Mesendoderm (in vitro differentiated cells): ENCODE data around the gene DGCR2.

ENCODE experiments used
- DNase-seq: peaks from one replicate; pipeline ENCODE4 v3.0.0; 2013
- H2AK5ac ChIP-seq: 2 replicates; pipeline ENCODE4 v1.6.1; 2013; ENCODE audit warnings: low read length, inconsistent platforms
- H2BK120ac ChIP-seq: 2 replicates; pipeline ENCODE4 v1.6.1; 2013; ENCODE audit warnings: low read depth, mild to moderate bottlenecking, low read length, moderate library complexity, mixed read lengths
- H2BK15ac ChIP-seq: replicated peaks from 2 replicates; pipeline ENCODE4 v1.6.1; 2013; ENCODE audit warnings: low read depth, mild to moderate bottlenecking, moderate library complexity
- H2BK5ac ChIP-seq: 2 replicates; pipeline ENCODE4 v1.6.1; 2013; ENCODE audit warnings: low read length, inconsistent platforms
- H3K18ac ChIP-seq: 2 replicates; pipeline ENCODE4 v1.6.1; 2013; ENCODE audit warnings: mild to moderate bottlenecking, low read length, mixed read lengths
- H3K23ac ChIP-seq: one replicate; pipeline ENCODE4 v1.6.1; 2013; ENCODE audit warnings: low read length
- H3K27ac ChIP-seq: 2 replicates; pipeline ENCODE4 v1.5.1; 2013; ENCODE audit warnings: low read depth, mild to moderate bottlenecking, inconsistent platforms, low read length, moderate library complexity
- H3K27me3 ChIP-seq: 2 replicates; pipeline ENCODE4 v1.6.1; 2013; ENCODE audit warnings: low read length, control low read depth, mild to moderate bottlenecking, inconsistent platforms; ENCODE audit not compliant: insufficient read depth, poor library complexity
- H3K36me3 ChIP-seq: 2 replicates; pipeline ENCODE4 v1.6.1; 2013; ENCODE audit warnings: low read length, inconsistent platforms; ENCODE audit not compliant: control insufficient read depth, insufficient read depth
- H3K4ac ChIP-seq: one replicate; pipeline ENCODE4 v1.6.1; 2013; ENCODE audit warnings: low read depth, mild to moderate bottlenecking, low read length, moderate library complexity
- H3K4me1 ChIP-seq: 2 replicates; pipeline ENCODE4 v1.6.1; 2013; ENCODE audit warnings: low read depth, low read length, inconsistent platforms; ENCODE audit not compliant: control insufficient read depth
- H3K4me2 ChIP-seq: 2 replicates; pipeline ENCODE4 v1.6.1; 2013; ENCODE audit warnings: low read length
- H3K4me3 ChIP-seq: 2 replicates; pipeline ENCODE4 v1.5.1; 2013; ENCODE audit warnings: mild to moderate bottlenecking, low read length
- H3K56ac ChIP-seq: one replicate; pipeline ENCODE4 v1.6.1; 2013; ENCODE audit warnings: low read length
- H3K79me1 ChIP-seq: 2 replicates; pipeline ENCODE4 v1.6.1; 2013; ENCODE audit warnings: low read length, inconsistent platforms
- H3K79me2 ChIP-seq: 2 replicates; pipeline ENCODE4 v1.6.1; 2013; ENCODE audit warnings: mild to moderate bottlenecking, low read length; ENCODE audit not compliant: control insufficient read depth, insufficient read depth
- H3K9ac ChIP-seq: 2 replicates; pipeline ENCODE4 v1.6.1; 2013; ENCODE audit warnings: low read length, inconsistent platforms
- H4K5ac ChIP-seq: one replicate; pipeline ENCODE4 v1.6.1; 2013; ENCODE audit warnings: low read length
- H4K8ac ChIP-seq: one replicate; pipeline ENCODE4 v1.6.1; 2013; ENCODE audit warnings: low read depth, mild to moderate bottlenecking, control low read depth, low read length, moderate library complexity
- WGBS: extraction: QIAGEN DNeasy Blood & Tissue Kit; methylation state at CpG from one replicate; pipeline ENCODE4 v1.1.7; 2013; ENCODE audit warnings: low lambda C conversion rate, missing lambda C conversion rate; ENCODE audit not compliant: insufficient coverage; ENCODE audit errors: extremely low coverage; 5-methylcytosine and 5-hydroxymethylcytosine counted together

The DGCR2 gene

GRCh38 chr22:19047993-19048392 lies 74.2 kb downstream of the DGCR2 start:
- no peak overlapping the region for H2BK120ac ChIP-seq
- no peak overlapping the region for H3K4ac ChIP-seq
- no peak overlapping the region for H3K56ac ChIP-seq
- DNase-seq: no peak
- no peak overlapping the region for H2BK5ac ChIP-seq
- H3K23ac ChIP-seq: no peak overlapping the region
- no CpG with 5 or more reads among the region's 11 CpGs for WGBS
- no peak overlapping the region for H2AK5ac ChIP-seq
- H4K5ac ChIP-seq: no peak overlapping the region
- H3K4me1 ChIP-seq: no peaks in the 10 kb centered on the region
- H3K4me2 ChIP-seq: no peak overlapping the region
- no peak overlapping the region for H3K4me3 ChIP-seq
- H3K79me2 ChIP-seq: no peaks in the 10 kb centered on the region
- peaks cover 2% of the 10 kb centered on the region for H3K79me1 ChIP-seq
- H3K27me3 ChIP-seq: no peaks in the 10 kb centered on the region
- H3K18ac ChIP-seq: no peak overlapping the region
- H2BK15ac ChIP-seq: no peak overlapping the region
- H3K9ac ChIP-seq: no peak overlapping the region
- no peak overlapping the region for H3K27ac ChIP-seq
- H3K36me3 ChIP-seq: peaks cover 15% of the 10 kb centered on the region
- no peak overlapping the region for H4K8ac ChIP-seq

- Histone ChIP-seq H3K27me3 (no peaks in the 10 kb centered on the region), H3K23ac (no peak overlapping the region), H2AK5ac (no peak overlapping the region), H4K5ac (no peak overlapping the region), H3K4me1 (no peaks in the 10 kb centered on the region), H3K9ac (no peak overlapping the region), H3K4ac (no peak overlapping the region), H3K56ac (no peak overlapping the region), H3K18ac (no peak overlapping the region), H3K79me1 (peaks cover 2% of the 10 kb centered on the region), H3K79me2 (no peaks in the 10 kb centered on the region), H2BK5ac (no peak overlapping the region), H3K27ac (no peak overlapping the region), H3K4me3 (no peak overlapping the region), H3K36me3 (peaks cover 17% of the 10 kb centered on the region), H3K4me2 (no peak overlapping the region), H2BK120ac (no peak overlapping the region), H2BK15ac (no peak overlapping the region), H4K8ac (no peak overlapping the region)
- no CpG with 5 or more reads among the region's 5 CpGs for WGBS
- no peak for DNase-seq
Measured at GRCh38 chr22:19046719-19047609, 75.2 kb downstream of the DGCR2 start.

GRCh38 chr22:19046287-19046686 lies 75.9 kb downstream of the DGCR2 start:
- no peaks in the 10 kb centered on the region for H3K4me1 ChIP-seq
- H3K9ac ChIP-seq: no peak overlapping the region
- H2BK5ac ChIP-seq: no peak overlapping the region
- H3K79me1 ChIP-seq: peaks cover 2% of the 10 kb centered on the region
- H3K27me3 ChIP-seq: no peaks in the 10 kb centered on the region
- no peak overlapping the region for H2AK5ac ChIP-seq
- no peak overlapping the region for H3K4ac ChIP-seq
- no peak overlapping the region for H3K27ac ChIP-seq
- H3K56ac ChIP-seq: no peak overlapping the region
- no peak overlapping the region for H4K5ac ChIP-seq
- no peak for DNase-seq
- H4K8ac ChIP-seq: no peak overlapping the region
- H3K4me3 ChIP-seq: no peak overlapping the region
- no peak overlapping the region for H3K23ac ChIP-seq
- H2BK15ac ChIP-seq: no peak overlapping the region
- peaks cover 21% of the 10 kb centered on the region for H3K36me3 ChIP-seq
- no peak overlapping the region for H3K18ac ChIP-seq
- no peak overlapping the region for H3K4me2 ChIP-seq
- WGBS: no CpG with 5 or more reads among the region's 2 CpGs
- no peak overlapping the region for H2BK120ac ChIP-seq
- H3K79me2 ChIP-seq: no peaks in the 10 kb centered on the region

DNA sequence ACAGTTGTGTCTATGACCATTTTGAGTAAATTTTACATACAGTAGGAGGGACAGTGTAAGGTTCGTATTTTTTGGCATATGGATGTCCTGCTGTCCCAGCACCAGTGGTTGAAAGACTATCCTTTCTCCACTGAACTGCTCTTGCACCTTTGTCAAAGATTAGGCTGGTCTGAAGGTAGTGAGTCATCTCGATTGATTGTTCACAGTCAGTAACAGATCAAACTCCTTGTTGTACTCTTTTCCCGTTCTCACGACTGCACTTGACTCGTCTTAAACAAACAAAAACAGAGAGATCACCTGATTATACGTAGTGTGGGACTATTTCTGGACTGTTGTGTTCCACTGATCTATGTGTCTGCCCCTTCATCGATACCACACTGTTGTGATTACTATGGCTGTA lies 77.1 kb downstream of the DGCR2 start:
- no peak overlapping the region for H4K8ac ChIP-seq
- no peak overlapping the region for H4K5ac ChIP-seq
- WGBS: no CpG with 5 or more reads among the region's 7 CpGs
- H3K27ac ChIP-seq: no peak overlapping the region
- no peaks in the 10 kb centered on the region for H3K79me2 ChIP-seq
- no peak overlapping the region for H2AK5ac ChIP-seq
- H3K79me1 ChIP-seq: peaks cover 1% of the 10 kb centered on the region
- H2BK15ac ChIP-seq: no peak overlapping the region
- no peak overlapping the region for H3K56ac ChIP-seq
- H3K4me1 ChIP-seq: no peaks in the 10 kb centered on the region
- H3K4ac ChIP-seq: no peak overlapping the region
- H3K27me3 ChIP-seq: no peaks in the 10 kb centered on the region
- no peak overlapping the region for H3K4me3 ChIP-seq
- peaks cover 21% of the 10 kb centered on the region for H3K36me3 ChIP-seq
- DNase-seq: no peak
- H3K9ac ChIP-seq: no peak overlapping the region
- no peak overlapping the region for H2BK120ac ChIP-seq
- H2BK5ac ChIP-seq: no peak overlapping the region
- H3K18ac ChIP-seq: no peak overlapping the region
- no peak overlapping the region for H3K4me2 ChIP-seq
- H3K23ac ChIP-seq: no peak overlapping the region

DNA sequence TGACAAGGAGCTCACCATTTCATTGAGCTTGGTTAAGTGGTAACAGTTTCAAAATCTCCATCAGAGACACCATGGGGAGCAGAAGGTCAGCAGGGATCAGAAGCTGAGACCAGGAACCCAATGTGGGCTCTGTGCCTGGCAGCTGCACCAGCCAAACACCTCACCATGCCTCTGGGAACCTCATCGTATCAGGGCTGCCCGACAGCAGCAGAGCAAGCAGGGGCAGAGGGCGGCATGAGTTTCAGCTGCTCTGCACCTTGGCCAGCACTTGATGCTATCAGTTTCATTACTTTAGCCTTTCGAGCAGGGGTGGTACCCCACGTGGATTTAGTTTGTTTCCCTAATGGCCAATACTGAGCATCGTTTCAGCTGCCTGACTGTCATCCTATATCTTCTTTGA lies 77.8 kb downstream of the DGCR2 start:
- H3K79me2 ChIP-seq: no peaks in the 10 kb centered on the region
- H3K4me1 ChIP-seq: no peaks in the 10 kb centered on the region
- no peak overlapping the region for H3K4me3 ChIP-seq
- no peaks in the 10 kb centered on the region for H3K79me1 ChIP-seq
- H3K23ac ChIP-seq: no peak overlapping the region
- no peak overlapping the region for H2BK120ac ChIP-seq
- no peak overlapping the region for H3K4ac ChIP-seq
- no peak overlapping the region for H4K8ac ChIP-seq
- H3K27me3 ChIP-seq: no peaks in the 10 kb centered on the region
- no peak overlapping the region for H4K5ac ChIP-seq
- H3K36me3 ChIP-seq: peaks cover 21% of the 10 kb centered on the region
- no peak overlapping the region for H3K56ac ChIP-seq
- no peak overlapping the region for H2AK5ac ChIP-seq
- no peak overlapping the region for H2BK5ac ChIP-seq
- no CpG with 5 or more reads among the region's 6 CpGs for whole genome bisulfite sequencing
- no peak overlapping the region for H3K27ac ChIP-seq
- no peak overlapping the region for H2BK15ac ChIP-seq
- H3K9ac ChIP-seq: no peak overlapping the region
- no peak overlapping the region for H3K4me2 ChIP-seq
- H3K18ac ChIP-seq: no peak overlapping the region
- no peak for DNase-seq
